HepG2 (cell line): ENCODE results near the gene SLC13A5. TPM values are rescaled to one million over a fixed set of nuclear protein-coding genes. Genes with fewer than 3 reads are reported as not detected.

Experiments used
- AFF4 ChIP-seq: sonication (generic); formaldehyde crosslinking; IDR thresholded peaks from 2 replicates; pipeline ENCODE4 v1.4.0; 2020; ENCODE audit warnings: missing genetic modification reagents
- ATF5 ChIP-seq: sonication (generic); formaldehyde crosslinking; IDR thresholded peaks from 2 replicates; pipeline ENCODE4 v1.4.0; 2020; ENCODE audit warnings: mild to moderate bottlenecking, low read depth, missing genetic modification reagents
- ISL2 ChIP-seq: sonication (generic); formaldehyde crosslinking; IDR thresholded peaks from 2 replicates; pipeline ENCODE4 v1.5.0; 2020; ENCODE audit warnings: missing genetic modification reagents
- RAD51 ChIP-seq: fragments of 450-650 bp; IDR thresholded peaks from 2 replicates; pipeline ENCODE4 v1.6.1; 2016; ENCODE audit warnings: borderline replicate concordance
- REST ChIP-seq, 2 experiments: IDR thresholded peaks; 2 replicates each; pipeline ENCODE4 v1.6.1; 2011 to 2012; ENCODE audit warnings: low read length in 2 of 2, borderline replicate concordance in 1 of 2, low read depth in 1 of 2, mild to moderate bottlenecking in 1 of 2, moderate library complexity in 1 of 2
- RORA ChIP-seq: sonication (generic); formaldehyde crosslinking; IDR thresholded peaks from 2 replicates; pipeline ENCODE4 v1.5.0; 2020; ENCODE audit warnings: mild to moderate bottlenecking, missing genetic modification reagents, moderate library complexity
- SIN3A ChIP-seq: IDR thresholded peaks from 2 replicates; pipeline ENCODE4 v1.6.1; 2011; ENCODE audit warnings: low read depth, mild to moderate bottlenecking, control low read depth, low read length, borderline replicate concordance
- SP2 ChIP-seq: sonication (generic); formaldehyde crosslinking; IDR thresholded peaks from 2 replicates; pipeline ENCODE4 v1.5.1; 2020; ENCODE audit warnings: mild to moderate bottlenecking, missing genetic modification reagents
- TARDBP ChIP-seq: sonication (generic); formaldehyde crosslinking; IDR thresholded peaks from 2 replicates; pipeline ENCODE4 v1.8.0; 2022; ENCODE audit warnings: mild to moderate bottlenecking, missing genetic modification reagents
- ZNF276 ChIP-seq: sonication (generic); formaldehyde crosslinking; IDR thresholded peaks from 2 replicates; pipeline ENCODE4 v1.4.0; 2020; ENCODE audit warnings: mild to moderate bottlenecking, low read depth, missing genetic modification reagents
- ZNF335 ChIP-seq: sonication (generic); formaldehyde crosslinking; IDR thresholded peaks from 2 replicates; pipeline ENCODE4 v1.4.0; 2020; ENCODE audit warnings: missing genetic modification reagents
- ZNF362 ChIP-seq: sonication (generic); formaldehyde crosslinking; IDR thresholded peaks from 2 replicates; pipeline ENCODE4 v1.4.0; 2020; ENCODE audit warnings: missing genetic modification reagents, mild to moderate bottlenecking, borderline replicate concordance
- ZNF7 ChIP-seq: IDR thresholded peaks from 2 replicates; pipeline ENCODE4 v1.6.1; 2016; ENCODE audit warnings: missing biosample characterization, missing genetic modification reagents
- ZNF710 ChIP-seq: sonication (generic); formaldehyde crosslinking; IDR thresholded peaks from 2 replicates; pipeline ENCODE4 v1.5.0; 2020; ENCODE audit warnings: mild to moderate bottlenecking, missing genetic modification reagents, borderline replicate concordance
- ZSCAN21 ChIP-seq: sonication (generic); formaldehyde crosslinking; IDR thresholded peaks from 2 replicates; pipeline ENCODE4 v1.8.0; 2022; ENCODE audit warnings: mild to moderate bottlenecking, missing genetic modification reagents, moderate library complexity, borderline replicate concordance
- polyA plus RNA-seq, 8 experiments: library from polyadenylated mRNA; depleted of rRNA in 3 of 8; stranded (reverse) in 7 of 8; unstranded in 1 of 8; fragments of >200 nt; fragmentation: Illumina TruSeq in 4 of 8; extraction: Trizol in 4 of 8; gene quantifications; 2 replicates each; pipeline versions ENCODE4 v1.2.1 to v1.2.3, GENCODE V29; 2011 to 2016; ENCODE audit warnings: low read depth in 4 of 8, missing spikeins in 1 of 8, mixed read lengths in 1 of 8; ENCODE audit not compliant: insufficient read depth in 1 of 8
- total RNA-seq, 5 experiments: library from RNA; depleted of rRNA; stranded (reverse); fragments of >200 nt; fragmentation: Illumina TruSeq; extraction: Trizol; gene quantifications; 2 replicates each; pipeline ENCODE4 v1.2.3, GENCODE V29; 2016; ENCODE audit warnings: low read depth in 1 of 5

Gene SLC13A5
- total and polyA plus RNA-seq, 2 of the 13 experiments (the other 11 are each of a cell fraction or from before 2014, with no cell fraction given) = 42.8 to 310 TPM

GRCh38 chr17:6711081-6711674 is 2.0 kb downstream of the SLC13A5 start (continued):
- TF ChIP-seq AFF4 (peak; percentile 8; the same call in 1 of the 2 replicates), SIN3A (no peak), ZSCAN21 (CRISPR knock-in tag) (peak; percentile 6; the same call in 1 of the 2 replicates), ZNF362 (CRISPR knock-in tag) (peak; percentile 78), ZNF710 (CRISPR knock-in tag) (peak; percentile 75), ISL2 (no peak), RAD51 (0 out of 2 replicates have a peak, but pooled peaks have one; percentile 16), ZNF7 (no peak), TARDBP (CRISPR knock-in tag) (no peak), ZNF335 (no peak), RORA (CRISPR knock-in tag) (no peak), ATF5 (CRISPR knock-in tag) (no peak), SP2 (CRISPR knock-in tag) (no peak), REST (IDR thresholded peaks at IDR 0.05; ENCODE audit: borderline replicate concordance in 1 of 2, low read depth in 1 of 2, low read length in 2 of 2) (no peak), ZNF276 (CRISPR knock-in tag) (no peak)
